OCI-LY3 (cell line): Measurements from ENCODE around the gene GTSE1.

Experiments used
- H2AFZ ChIP-seq: fragments of 200-600, 300-600 bp; shearing (Covaris generic); 2 replicates; pipeline ENCODE4 v1.6.0; 2014; ENCODE audit warnings: antibody characterized with exemption, low read depth, low read length
- H3K27ac ChIP-seq: fragments of 200-600, 300-600 bp; sonication (generic); 2 replicates; pipeline ENCODE4 v1.5.1; 2014; ENCODE audit warnings: mild to moderate bottlenecking, low read length, moderate library complexity, mixed read lengths
- H3K27me3 ChIP-seq: fragments of 200-600, 300-600 bp; sonication (generic); 2 replicates; pipeline ENCODE4 v1.6.1; 2014; ENCODE audit warnings: low read depth, low read length, mixed read lengths
- H3K36me3 ChIP-seq: fragments of 200-600, 300-600 bp; sonication (generic); replicated peaks from 2 replicates; pipeline ENCODE3; 2014; ENCODE audit warnings: low read depth, low read length, mixed read lengths
- H3K4me1 ChIP-seq: fragments of 300-600, 200-600 bp; sonication (generic); 2 replicates; pipeline ENCODE4 v1.6.1; 2014; ENCODE audit warnings: low read length, mixed read lengths
- H3K4me2 ChIP-seq: fragments of 200-600, 300-600 bp; sonication (generic); 2 replicates; pipeline ENCODE4 v1.6.1; 2014; ENCODE audit warnings: low read length, mixed read lengths
- H3K4me3 ChIP-seq: fragments of 300-600, 200-600 bp; sonication (generic); 2 replicates; pipeline ENCODE4 v1.5.1; 2014; ENCODE audit warnings: antibody characterized with exemption, mild to moderate bottlenecking, low read length, moderate library complexity
- H3K79me2 ChIP-seq: fragments of 300-600, 200-600 bp; shearing (Covaris generic); 2 replicates; pipeline ENCODE4 v1.6.1; 2014; ENCODE audit warnings: mild to moderate bottlenecking, low read length, mixed read lengths
- H3K9ac ChIP-seq: fragments of 300-600, 200-600 bp; shearing (Covaris generic); 2 replicates; pipeline ENCODE4 v1.6.0; 2014; ENCODE audit warnings: mild to moderate bottlenecking, low read length, moderate library complexity
- H3K9me3 ChIP-seq: fragments of 200-600, 300-600 bp; shearing (Covaris generic); 2 replicates; pipeline ENCODE4 v1.6.1; 2014; ENCODE audit warnings: low read length, mixed read lengths; ENCODE audit not compliant: insufficient read depth
- H4K20me1 ChIP-seq: fragments of 200-600, 300-600 bp; sonication (generic); 2 replicates; pipeline ENCODE4 v1.6.1; 2016; ENCODE audit warnings: low read length, mixed read lengths; ENCODE audit not compliant: insufficient read depth
- CTCF ChIP-seq: fragments of 200-600, 300-600 bp; sonication (generic); IDR thresholded peaks from 2 replicates; pipeline ENCODE4 v1.5.1; 2014; ENCODE audit warnings: antibody characterized with exemption, low read length, low read depth
- EZH2phosphoT487 ChIP-seq: fragments of 200-600 bp; shearing (Covaris generic); IDR thresholded peaks from 2 replicates; pipeline ENCODE4 v1.6.1; 2018; ENCODE audit warnings: antibody characterized with exemption, mixed run types, low read depth

Gene GTSE1

GRCh38 chr22:46376908-46377524, 80.3 kb downstream of the GTSE1 start:
- H4K20me1 ChIP-seq: no peaks in the 10 kb centered on the region
- H3K9ac ChIP-seq: no peak overlapping the region
- H3K27ac ChIP-seq: no peak overlapping the region

GRCh38 chr22:46377525-46378425, 81.1 kb downstream of the GTSE1 start:
- Histone ChIP-seq H3K9ac (no peak overlapping the region), H3K9me3 (no peaks in the 10 kb centered on the region), H3K27me3 (no peaks in the 10 kb centered on the region), H4K20me1 (no peaks in the 10 kb centered on the region), H3K36me3 (no peaks in the 10 kb centered on the region), H3K4me1 (no peaks in the 10 kb centered on the region), H3K79me2 (no peaks in the 10 kb centered on the region), H2AFZ (no peak overlapping the region), H3K27ac (no peak overlapping the region), H3K4me2 (no peak overlapping the region), H3K4me3 (no peak overlapping the region)
- no peak for TF ChIP-seq EZH2phosphoT487
- TF ChIP-seq CTCF: no peak

More at GRCh38 chr22:46376908-46377524, 80.3 kb downstream of the GTSE1 start:
- Histone ChIP-seq H3K4me3 (no peak overlapping the region), H3K4me1 (no peaks in the 10 kb centered on the region), H3K27me3 (no peaks in the 10 kb centered on the region), H3K4me2 (no peak overlapping the region), H3K79me2 (no peaks in the 10 kb centered on the region), H3K36me3 (no peaks in the 10 kb centered on the region), H3K9me3 (no peaks in the 10 kb centered on the region), H2AFZ (no peak overlapping the region)
- TF ChIP-seq CTCF (no peak), EZH2phosphoT487 (no peak)

- Histone ChIP-seq H3K4me3 (no peak overlapping the region), H3K4me1 (no peaks in the 10 kb centered on the region), H4K20me1 (no peaks in the 10 kb centered on the region), H3K9ac (no peak overlapping the region), H3K4me2 (no peak overlapping the region), H3K9me3 (no peaks in the 10 kb centered on the region), H3K27ac (no peak overlapping the region), H3K27me3 (no peaks in the 10 kb centered on the region), H2AFZ (no peak overlapping the region), H3K36me3 (no peaks in the 10 kb centered on the region), H3K79me2 (no peaks in the 10 kb centered on the region)
- TF ChIP-seq EZH2phosphoT487 (no peak), CTCF (no peak)
These were observed 81.9 kb downstream of the GTSE1 start for GRCh38 chr22:46378426-46379065.
